ENCODE measurements around the gene PTPRT.
A peak's percentile ranks its signal among the peaks of the same experiment; 100 is the strongest.

PTPRT gene

GRCh38 chr20:42113236-42113635 is 1076.5 kb downstream of the PTPRT start:
- intact Hi-C loops (cut with DNase I) = no loop called here
- DNase-seq = no peak

GRCh38 chr20:42112161-42112560 is 1077.5 kb downstream of the PTPRT start:
- DNase-seq = no peak
- intact Hi-C loops (cut with DNase I) = no loop called here

- intact Hi-C loops (cut with DNase I) = no loop called here
- no peak for DNase-seq
Measured at GRCh38 chr20:42111349-42111748, 1078.4 kb downstream of the PTPRT start.

- intact Hi-C loops (cut with DNase I) = no loop called here
- DNase-seq = peak in 23 of 42 donors; percentile 4 to 54 (median 16)
Measured at GRCh38 chr20:42110301-42110700, 1079.4 kb downstream of the PTPRT start.

- intact Hi-C loops (cut with DNase I) = no loop called here
- DNase-seq = no peak
Measured at GRCh38 chr20:42102000-42102399, 1087.7 kb downstream of the PTPRT start.

- DNase-seq = no peak
- intact Hi-C loops (cut with DNase I) = no loop called here
Measured at GRCh38 chr20:42100137-42100704, 1089.5 kb downstream of the PTPRT start.

- no peak for DNase-seq
- intact Hi-C loops (cut with DNase I) = no loop called here
Measured at GRCh38 chr20:42099101-42099500, 1090.6 kb downstream of the PTPRT start.

- DNase-seq = no peak
- intact Hi-C loops (cut with DNase I) = no loop called here
Measured at GRCh38 chr20:42098418-42098817, 1091.3 kb downstream of the PTPRT start.

GRCh38 chr20:42097741-42098140 is 1092.0 kb downstream of the PTPRT start:
- DNase-seq = no peak
- intact Hi-C loops (cut with DNase I) = no loop called here

GRCh38 chr20:42095221-42095620 is 1094.5 kb downstream of the PTPRT start:
- intact Hi-C loops (cut with DNase I) = no loop called here

GRCh38 chr20:42093542-42094440 is 1095.9 kb downstream of the PTPRT start:
- peak in 3 of 42 donors; percentile 2 to 3 (median 2) for DNase-seq
- intact Hi-C loops (cut with DNase I) = no loop called here

More at GRCh38 chr20:42095221-42095620, 1094.5 kb downstream of the PTPRT start:
- no peak for DNase-seq

- DNase-seq = no peak
- intact Hi-C loops (cut with DNase I) = no loop called here
Measured at GRCh38 chr20:42093041-42093440, 1096.7 kb downstream of the PTPRT start.

- intact Hi-C loops (cut with DNase I) = no loop called here
- DNase-seq = no peak
Measured at GRCh38 chr20:42085366-42085765, 1104.3 kb downstream of the PTPRT start.

GRCh38 chr20:42083280-42083679 is 1106.4 kb downstream of the PTPRT start:
- no peak for DNase-seq
- intact Hi-C loops (cut with DNase I) = no loop called here

GRCh38 chr20:42082611-42083010 is 1107.1 kb downstream of the PTPRT start:
- intact Hi-C loops (cut with DNase I) = no loop called here
- DNase-seq = no peak

- intact Hi-C loops (cut with DNase I) = no loop called here
- no peak for DNase-seq
Measured at GRCh38 chr20:42080956-42081355, 1108.8 kb downstream of the PTPRT start.

GRCh38 chr20:42074944-42075343 is 1114.8 kb downstream of the PTPRT start:
- intact Hi-C loops (cut with DNase I) = no loop called here
- no peak for DNase-seq

- DNase-seq = no peak
- intact Hi-C loops (cut with DNase I) = no loop called here
Measured at GRCh38 chr20:42067596-42067995, 1122.1 kb downstream of the PTPRT start.

- intact Hi-C loops (cut with DNase I) = no loop called here
- DNase-seq = peak in 11 of 42 donors; percentile 8 to 50 (median 21)
Measured at GRCh38 chr20:42067174-42067573, 1122.5 kb downstream of the PTPRT start.

GRCh38 chr20:42063141-42063540 is 1126.6 kb downstream of the PTPRT start:
- no peak for DNase-seq
- intact Hi-C loops (cut with DNase I) = no loop called here

- DNase-seq = no peak
- intact Hi-C loops (cut with DNase I) = no loop called here
Measured at GRCh38 chr20:42053350-42053749, 1136.4 kb downstream of the PTPRT start.
